Naive B cell (primary cell): ENCODE measurements around the gene DUSP22. TPM values are rescaled to one million over a fixed set of nuclear protein-coding genes. Genes with fewer than 3 reads are reported as not detected.

Source experiments
- ATAC-seq, 2 donors: fragments of 150-1000 bp; cut with Tn5 transposase; 2 replicates each; pipeline ENCODE4 v1.10.0; 2021; ENCODE audit warnings: low read depth in 2 of 2, mild to moderate bottlenecking in 2 of 2, moderate library complexity in 2 of 2
- DNase-seq: peaks from one replicate; pipeline ENCODE4 v3.0.0; 2022
- H3K27ac Mint-ChIP-seq, 6 donors: one replicate each; pipeline ENCODE4 v1.8.0; 2020 to 2022; ENCODE audit warnings: mild to moderate bottlenecking in 6 of 6, mixed read lengths in 6 of 6, moderate library complexity in 5 of 6, inconsistent platforms in 2 of 6
- H3K27me3 Mint-ChIP-seq, 3 donors: one replicate each; pipeline ENCODE4 v1.8.0; 2021 to 2022; ENCODE audit warnings: mixed read lengths in 3 of 3, mild to moderate bottlenecking in 1 of 3
- H3K36me3 Mint-ChIP-seq, 2 donors: one replicate each; pipeline ENCODE4 v1.8.0; 2020 to 2022; ENCODE audit warnings: mixed read lengths in 2 of 2, inconsistent platforms in 1 of 2, mild to moderate bottlenecking in 1 of 2
- H3K4me1 Mint-ChIP-seq, 3 donors: one replicate each; pipeline ENCODE4 v1.8.0; 2020 to 2022; ENCODE audit warnings: mixed read lengths in 3 of 3, inconsistent platforms in 1 of 3, mild to moderate bottlenecking in 1 of 3, moderate library complexity in 1 of 3
- H3K4me3 Mint-ChIP-seq, 8 donors: one replicate each; pipeline ENCODE4 v1.8.0; 2020 to 2022; ENCODE audit warnings: mild to moderate bottlenecking in 8 of 8, mixed read lengths in 8 of 8, moderate library complexity in 8 of 8, inconsistent platforms in 2 of 8
- H3K9me3 Mint-ChIP-seq, 7 donors: one replicate each; pipeline ENCODE4 v1.8.0; 2020 to 2022; ENCODE audit warnings: mixed read lengths in 7 of 7, mild to moderate bottlenecking in 5 of 7, inconsistent platforms in 2 of 7, moderate library complexity in 1 of 7
- polyA plus RNA-seq, 6 donors: library from polyadenylated mRNA; unstranded; fragments of 300-500 nt; fragmentation: Illumina TruSeq; gene quantifications; one replicate each; pipeline ENCODE4 v1.2.3, GENCODE V29; 2021; ENCODE audit warnings: low read depth in 6 of 6

Gene DUSP22
- polyA plus RNA-seq, 6 donors from 2014 or later = 89.6 to 177 (median 134) TPM

DNA sequence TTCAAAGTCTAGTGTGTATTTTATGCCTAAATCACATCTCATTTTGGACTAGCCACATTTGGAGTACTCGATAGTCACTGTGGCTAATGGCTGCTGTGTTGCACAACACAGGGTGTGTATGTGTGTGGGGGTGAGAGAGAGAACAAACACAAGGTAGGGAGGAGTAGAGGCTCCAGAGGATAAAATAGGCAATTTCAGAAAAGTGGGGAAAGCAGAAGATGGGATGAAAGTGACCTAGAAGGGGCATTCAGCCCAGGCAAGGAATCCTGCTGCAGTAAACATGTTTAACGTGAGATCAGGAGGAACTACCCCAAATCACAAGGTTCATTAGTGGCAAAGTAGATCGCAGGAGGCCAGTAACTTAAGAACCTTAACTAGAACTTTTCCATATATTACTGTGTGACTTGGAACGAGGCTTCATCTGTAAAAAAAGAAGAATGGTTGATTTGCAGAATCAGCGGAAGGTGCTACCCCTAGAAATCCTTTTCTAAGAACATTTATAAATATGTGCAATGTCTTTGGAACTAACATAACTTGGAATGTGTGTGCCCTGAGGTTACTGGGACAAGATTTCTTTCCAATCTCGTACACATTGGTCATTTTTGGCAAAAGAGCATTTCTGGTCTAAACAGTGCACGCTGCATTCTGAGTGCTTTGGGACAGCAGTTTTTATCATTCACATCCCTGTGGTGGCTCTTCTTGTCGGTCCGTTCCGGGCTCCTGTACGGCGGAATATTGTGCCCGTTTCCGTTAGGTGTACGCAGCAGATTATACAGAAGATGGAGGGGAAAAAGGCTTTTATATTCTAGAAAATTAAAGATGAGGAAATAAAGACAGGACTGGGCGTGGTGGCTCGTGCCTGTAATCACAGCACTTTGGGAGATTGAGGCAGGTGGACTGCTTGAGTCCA lies 2.6 kb downstream of the DUSP22 start:
- ATAC-seq (no peak), DNase-seq (no peak)
- Mint-ChIP-seq H3K36me3 (no peaks in the 10 kb centered on the region), H3K27ac (peak overlapping the region in 2 of 6 donors; percentile 3 to 99), H3K9me3 (no peaks in the 10 kb centered on the region), H3K4me3 (peak overlapping the region in 3 of 8 donors; percentile 17 to 79 (median 77)), H3K4me1 (peaks cover 33 to 60% (median 42%) of the 10 kb centered on the region in 3 donors), H3K27me3 (no peaks in the 10 kb centered on the region)

DNA sequence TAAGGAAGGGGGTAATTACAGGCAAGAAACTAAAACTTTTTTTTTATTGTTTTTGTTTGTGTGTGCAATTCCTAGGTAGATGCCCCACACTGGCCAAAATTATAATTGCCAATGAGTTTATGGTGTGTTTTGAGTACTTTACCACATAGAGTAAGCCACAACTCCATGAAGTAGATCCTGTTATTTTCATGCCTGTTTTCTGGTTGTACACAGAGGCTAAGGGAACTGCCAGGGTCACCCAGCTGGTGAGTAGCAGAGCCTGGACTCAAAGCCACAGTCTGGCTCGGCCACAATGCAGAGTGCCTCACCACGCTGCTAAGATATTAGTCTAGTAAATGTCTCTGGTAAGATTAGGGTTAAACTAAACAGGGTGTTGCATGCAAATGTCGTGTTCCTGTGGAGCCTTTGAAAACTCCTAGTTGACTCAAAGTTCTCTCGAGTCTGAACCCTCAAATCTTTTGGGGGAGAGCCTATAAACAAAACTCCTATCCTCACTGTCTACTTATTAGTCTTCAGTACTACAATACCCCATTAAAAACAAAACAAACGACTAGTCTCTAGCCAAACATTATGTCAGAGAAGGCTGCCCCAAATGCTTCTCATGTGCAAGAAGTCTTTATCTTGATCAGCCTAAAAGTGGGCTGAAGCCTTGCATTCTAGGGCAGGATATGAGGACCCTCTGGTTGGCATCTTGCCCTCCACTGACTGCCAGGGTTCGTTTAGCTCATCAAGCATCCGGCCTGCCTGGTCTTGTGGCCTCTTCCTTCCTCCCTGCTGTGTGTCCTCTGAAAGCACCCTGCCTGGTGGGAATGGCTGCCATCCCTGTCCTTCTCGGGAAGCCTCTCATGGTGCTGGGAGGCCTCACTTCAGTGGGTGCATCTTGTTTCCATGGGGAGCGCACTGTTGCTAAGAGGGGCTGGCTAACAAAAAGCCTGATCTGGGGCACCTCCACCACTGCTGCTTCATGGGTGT lies 4.2 kb downstream of the DUSP22 start:
- peaks cover 18 to 47% (median 27%) of the 10 kb centered on the region in 3 donors for H3K4me1 Mint-ChIP-seq
- peak overlapping the region in 2 of 6 donors; percentile 49 to 99 for H3K27ac Mint-ChIP-seq
- H3K4me3 Mint-ChIP-seq = peak overlapping the region in 2 of 8 donors; percentile 79 to 85
- no peaks in the 10 kb centered on the region for H3K36me3 Mint-ChIP-seq
- DNase-seq = no peak
- no peaks in the 10 kb centered on the region for H3K9me3 Mint-ChIP-seq
- ATAC-seq = no peak
- no peaks in the 10 kb centered on the region for H3K27me3 Mint-ChIP-seq

DNA sequence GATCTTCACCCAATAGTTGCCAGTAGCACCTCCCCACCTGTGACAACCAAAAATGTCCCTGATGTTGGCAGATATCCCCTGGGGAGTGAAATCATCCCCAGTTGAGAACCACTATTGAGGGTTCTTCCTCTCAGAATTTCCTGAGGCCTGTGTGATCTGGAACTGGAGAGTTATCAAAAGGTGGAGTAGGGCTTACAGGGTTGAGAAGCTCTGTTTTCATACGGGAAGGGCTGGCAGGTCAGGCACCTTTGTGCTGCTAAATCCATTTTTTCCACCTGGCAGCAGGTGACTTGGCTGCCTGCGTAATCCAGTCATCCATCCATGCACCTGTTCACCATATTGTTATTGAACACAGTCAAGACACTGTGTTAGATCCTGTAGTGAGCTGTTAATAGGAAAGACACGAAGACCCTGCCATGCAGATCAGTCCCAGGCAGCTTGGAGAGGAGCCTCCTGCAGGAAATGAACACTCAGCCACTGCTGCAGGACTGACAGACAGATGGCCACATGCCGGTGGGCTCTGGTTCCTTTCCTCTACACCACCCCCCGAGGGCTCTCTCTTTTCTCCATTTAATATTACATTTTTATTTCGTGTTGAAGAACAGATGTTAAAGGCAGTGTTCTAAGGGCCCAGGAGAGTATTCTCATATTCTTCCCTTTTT lies 5.4 kb downstream of the DUSP22 start:
- Mint-ChIP-seq H3K9me3 (no peaks in the 10 kb centered on the region), H3K27me3 (no peaks in the 10 kb centered on the region), H3K4me3 (peak overlapping the region in 1 of 8 donors; percentile 79), H3K36me3 (no peaks in the 10 kb centered on the region), H3K27ac (peak overlapping the region in 1 of 6 donors; percentile 99), H3K4me1 (peaks cover 15 to 44% (median 23%) of the 10 kb centered on the region in 3 donors)
- DNase-seq (no peak), ATAC-seq (no peak)

DNA sequence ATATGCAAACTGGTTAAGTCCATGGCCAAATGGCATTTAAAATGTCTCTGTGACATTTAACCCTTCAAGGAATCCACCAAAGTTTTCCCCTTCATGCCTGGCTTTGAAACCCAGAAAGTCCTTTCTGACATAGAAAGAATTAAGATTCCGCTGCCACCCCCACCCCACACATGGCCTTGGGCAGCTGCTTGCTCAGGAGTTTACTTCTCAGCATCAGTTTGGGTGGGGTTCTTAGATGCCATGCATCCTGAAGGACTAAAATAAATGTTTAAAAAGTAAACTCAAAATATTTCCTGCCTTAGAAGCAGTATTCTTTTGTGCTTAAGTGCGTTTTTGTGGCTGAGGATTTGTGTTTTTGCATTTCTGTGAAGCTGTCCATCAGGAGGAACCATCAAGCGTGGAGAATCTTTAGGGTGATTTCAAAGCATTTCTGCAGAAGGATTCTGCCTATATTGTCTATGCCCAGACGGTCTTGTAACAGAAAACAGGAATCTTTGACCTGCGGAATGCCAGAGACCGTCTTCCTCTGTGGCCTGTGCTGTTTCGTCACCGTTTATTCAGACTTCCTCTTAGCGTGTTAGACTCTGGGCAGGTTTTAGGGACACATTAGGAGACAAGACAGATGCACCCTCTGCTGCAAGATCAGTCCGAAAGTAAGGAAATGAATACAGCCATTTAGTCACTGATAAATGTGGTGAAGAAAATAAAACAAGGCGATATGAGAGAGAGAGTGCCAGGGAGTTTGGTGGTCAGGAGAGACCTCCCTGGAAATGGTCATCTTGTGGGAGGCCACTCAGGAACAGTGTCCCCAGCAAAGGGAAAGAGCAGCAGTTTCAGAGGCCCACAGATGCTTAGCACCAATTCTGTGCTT lies 6.2 kb downstream of the DUSP22 start:
- no peaks in the 10 kb centered on the region for H3K9me3 Mint-ChIP-seq
- no peaks in the 10 kb centered on the region for H3K36me3 Mint-ChIP-seq
- peak; percentile 76 to 78 for ATAC-seq
- H3K4me1 Mint-ChIP-seq = peaks cover 8 to 37% (median 15%) of the 10 kb centered on the region in 3 donors
- peak; percentile 45 for DNase-seq
- H3K4me3 Mint-ChIP-seq = no peak overlapping the region
- peak overlapping the region in 1 of 6 donors; percentile 99 for H3K27ac Mint-ChIP-seq
- no peaks in the 10 kb centered on the region for H3K27me3 Mint-ChIP-seq

DNA sequence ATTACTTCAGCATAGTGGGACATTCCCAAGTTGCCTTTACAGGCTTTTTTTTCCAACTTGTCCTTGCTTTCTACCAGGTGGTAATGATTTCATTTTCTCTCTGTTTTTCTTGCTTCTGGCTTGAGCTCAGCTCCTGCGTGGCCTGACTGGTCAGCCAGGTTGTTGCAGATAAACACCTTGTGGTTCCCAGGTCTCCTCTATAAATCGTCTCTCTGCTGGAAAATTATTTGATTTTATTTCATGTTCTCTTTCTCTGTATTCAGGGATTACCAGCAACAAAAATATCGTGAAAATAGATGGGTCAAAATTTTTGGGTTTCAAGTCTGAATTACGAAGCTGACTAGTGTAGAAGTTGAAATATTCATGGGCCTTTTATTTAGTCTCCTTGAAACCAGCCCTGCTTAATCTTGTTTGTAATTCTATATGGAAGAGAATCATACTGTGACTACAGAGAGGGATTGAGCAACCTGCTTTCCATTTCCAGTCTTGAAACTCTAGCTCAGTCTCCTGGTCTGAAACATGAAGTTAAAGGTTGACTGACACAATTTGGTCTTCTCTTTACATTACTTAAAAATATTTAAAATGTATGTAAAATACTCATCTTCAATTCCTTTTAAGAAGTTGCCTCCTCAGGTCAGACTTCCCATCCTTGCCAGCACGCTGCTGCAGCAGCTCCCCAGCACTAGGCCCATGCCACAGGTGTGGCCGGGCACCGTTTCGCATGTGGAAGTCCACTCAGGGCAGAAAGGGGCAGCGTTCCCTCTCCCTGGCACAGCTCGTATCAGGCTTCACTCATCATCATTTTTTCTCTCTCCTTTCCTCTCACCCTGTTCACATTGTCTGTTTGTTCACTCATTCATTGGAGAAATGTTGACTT lies 7.1 kb downstream of the DUSP22 start:
- ATAC-seq = no peak
- no peaks in the 10 kb centered on the region for H3K27me3 Mint-ChIP-seq
- no peak overlapping the region for H3K4me3 Mint-ChIP-seq
- peaks cover 0 to 31% (median 12%) of the 10 kb centered on the region in 3 donors for H3K4me1 Mint-ChIP-seq
- H3K27ac Mint-ChIP-seq = no peak overlapping the region
- no peaks in the 10 kb centered on the region for H3K9me3 Mint-ChIP-seq
- H3K36me3 Mint-ChIP-seq = no peaks in the 10 kb centered on the region
- no peak for DNase-seq

DNA sequence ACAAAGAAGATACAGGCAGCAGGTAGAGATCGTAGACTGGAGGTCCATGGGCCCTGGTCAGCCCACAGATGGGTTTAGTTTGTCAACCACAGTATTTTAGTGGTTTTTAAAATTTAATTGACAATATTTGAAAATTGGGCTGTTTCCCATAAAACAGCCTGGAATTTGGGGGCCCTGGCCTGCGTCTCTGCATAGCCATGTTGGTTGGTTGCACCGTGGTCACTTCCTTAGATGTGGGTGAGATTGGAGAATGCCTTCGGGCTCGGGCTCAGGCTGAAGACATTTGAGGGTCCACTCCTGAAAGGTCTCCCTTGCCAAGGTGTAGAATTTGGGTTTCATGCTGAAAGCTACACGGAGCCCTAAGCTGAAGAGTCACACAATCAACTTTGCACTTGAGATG lies 7.7 kb downstream of the DUSP22 start:
- Mint-ChIP-seq H3K4me1 (peaks cover 0 to 24% (median 6%) of the 10 kb centered on the region in 3 donors), H3K9me3 (peaks cover 0 to 6% (median 0%) of the 10 kb centered on the region in 7 donors), H3K27ac (no peak overlapping the region), H3K36me3 (peaks cover 0 to 6% of the 10 kb centered on the region in 2 donors), H3K27me3 (no peaks in the 10 kb centered on the region), H3K4me3 (no peak overlapping the region)
- DNase-seq (no peak), ATAC-seq (no peak)

DNA sequence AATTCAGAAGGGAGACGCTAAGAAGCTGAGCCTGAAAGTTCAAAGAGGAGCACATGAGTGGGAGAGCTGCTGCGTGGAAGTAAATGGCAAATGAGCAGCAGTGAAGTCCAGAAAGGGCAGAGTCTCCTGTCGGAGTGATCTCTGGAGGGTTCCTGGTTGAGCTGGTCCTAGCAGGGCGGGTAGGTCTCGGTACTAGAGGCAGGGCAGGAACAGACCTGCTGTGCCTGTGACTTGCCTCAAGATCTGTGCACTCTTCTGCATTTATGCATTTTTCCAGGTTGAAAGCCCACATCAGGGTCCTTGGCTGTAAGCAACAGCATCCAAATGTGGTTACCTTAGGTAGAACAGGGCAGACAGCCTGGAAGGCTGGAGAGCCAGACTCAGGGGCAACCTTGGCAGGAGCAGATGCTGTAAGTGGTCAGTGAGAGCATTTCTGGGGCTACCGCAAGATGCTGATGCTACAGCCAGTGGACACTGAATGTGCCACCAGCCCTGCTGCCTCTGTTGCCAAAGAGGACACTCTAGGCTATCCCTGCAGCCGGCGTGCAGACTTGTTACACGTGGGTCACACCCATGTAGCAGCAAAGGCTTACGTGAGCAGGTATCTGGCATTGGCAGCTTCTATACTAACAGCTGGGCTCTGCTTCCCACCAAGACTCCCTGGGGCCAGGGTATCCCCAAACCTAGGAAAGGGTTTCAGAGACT lies 8.4 kb downstream of the DUSP22 start:
- Mint-ChIP-seq H3K4me3 (no peak overlapping the region), H3K27ac (no peak overlapping the region), H3K9me3 (peaks cover 0 to 6% (median 0%) of the 10 kb centered on the region in 7 donors), H3K4me1 (peaks cover 0 to 21% (median 0%) of the 10 kb centered on the region in 3 donors), H3K36me3 (peaks cover 0 to 6% of the 10 kb centered on the region in 2 donors), H3K27me3 (no peaks in the 10 kb centered on the region)
- DNase-seq (no peak), ATAC-seq (no peak)

DNA sequence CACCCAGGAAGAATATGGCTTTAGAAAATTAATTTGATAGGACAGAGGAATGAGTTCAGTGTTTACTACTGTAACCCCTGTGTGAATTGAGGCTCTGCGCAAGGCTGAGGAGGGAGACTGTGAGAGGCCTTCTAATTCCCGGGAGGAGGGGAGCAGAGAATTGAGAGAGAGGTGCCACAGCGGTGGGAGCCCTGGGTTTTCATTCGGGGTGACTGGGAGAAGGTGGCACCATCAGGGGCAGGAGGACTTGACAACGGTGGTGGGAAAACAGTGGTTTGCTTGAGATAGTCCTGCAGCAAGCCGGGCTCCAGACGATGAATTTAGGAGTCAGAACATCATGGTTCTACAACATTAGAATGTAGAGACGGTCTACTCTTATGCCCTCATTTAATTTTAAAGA lies 9.2 kb downstream of the DUSP22 start:
- ATAC-seq (no peak), DNase-seq (no peak)
- Mint-ChIP-seq H3K4me1 (peaks cover 0 to 16% (median 0%) of the 10 kb centered on the region in 3 donors), H3K4me3 (no peak overlapping the region), H3K27me3 (no peaks in the 10 kb centered on the region), H3K9me3 (peaks cover 0 to 6% (median 0%) of the 10 kb centered on the region in 7 donors), H3K27ac (no peak overlapping the region), H3K36me3 (peaks cover 0 to 6% of the 10 kb centered on the region in 2 donors)

DNA sequence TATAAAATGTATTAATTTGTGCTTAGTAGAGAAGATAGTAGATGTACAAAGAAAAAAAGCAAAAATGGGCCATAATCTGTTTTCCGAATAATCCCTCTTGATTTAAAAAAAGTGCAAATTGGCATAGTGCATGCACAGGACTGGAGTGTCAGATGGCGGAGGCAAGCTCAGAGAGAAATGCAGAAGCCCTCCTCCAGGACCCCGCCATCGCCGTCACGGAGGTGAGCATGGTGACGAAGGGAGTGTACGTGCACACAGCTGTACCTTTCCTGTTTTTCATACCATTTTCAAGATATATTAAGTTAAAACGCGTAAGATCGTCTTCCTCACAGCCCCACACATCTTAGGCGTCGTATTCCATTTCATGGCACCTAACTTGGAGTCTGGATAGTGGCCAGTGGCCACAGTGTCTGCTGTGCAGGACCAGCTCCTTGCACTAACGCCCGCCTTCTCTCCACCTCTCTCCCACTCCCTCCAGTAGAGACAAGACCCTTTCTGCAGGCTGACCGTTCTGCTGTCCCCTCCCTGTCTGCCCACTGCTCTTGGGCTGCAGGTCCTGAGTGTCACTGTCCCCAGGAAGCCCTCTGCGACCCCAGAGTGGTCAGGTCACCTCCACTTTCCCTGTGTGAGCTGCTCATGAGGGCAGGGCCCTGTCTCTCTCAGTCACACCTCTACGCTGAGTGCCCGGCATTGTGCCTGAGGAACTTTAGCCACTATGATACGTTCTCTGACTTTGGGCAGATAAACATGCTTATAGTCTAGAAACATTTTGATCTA lies 9.8 kb downstream of the DUSP22 start:
- H3K9me3 Mint-ChIP-seq = peaks cover 0 to 6% (median 0%) of the 10 kb centered on the region in 7 donors
- peaks cover 0 to 6% of the 10 kb centered on the region in 2 donors for H3K36me3 Mint-ChIP-seq
- no peak overlapping the region for H3K27ac Mint-ChIP-seq
- peaks cover 0 to 11% (median 0%) of the 10 kb centered on the region in 3 donors for H3K4me1 Mint-ChIP-seq
- no peaks in the 10 kb centered on the region for H3K27me3 Mint-ChIP-seq
- DNase-seq = no peak
- ATAC-seq = no peak
- no peak overlapping the region for H3K4me3 Mint-ChIP-seq

DNA sequence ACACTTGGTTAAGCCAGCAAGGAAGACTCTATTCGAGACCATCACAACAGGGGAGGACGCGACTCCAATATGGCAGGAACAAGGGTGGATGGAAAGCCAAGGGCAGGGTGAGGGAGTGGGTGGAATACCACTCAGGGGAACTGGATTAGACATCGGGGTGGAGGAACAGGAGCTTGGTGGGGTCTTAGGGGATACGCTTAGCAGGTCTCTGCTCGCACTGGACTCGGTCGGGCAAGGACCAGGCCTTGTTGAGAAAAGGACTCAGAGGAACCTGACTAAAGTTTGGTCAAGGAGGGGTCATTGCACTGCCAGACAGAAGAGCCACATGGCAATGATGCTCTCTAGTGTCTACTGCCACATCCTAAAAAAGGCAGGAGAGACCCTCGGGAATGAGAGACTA lies 10.5 kb downstream of the DUSP22 start:
- no peak overlapping the region for H3K4me3 Mint-ChIP-seq
- peaks cover 0 to 4% (median under 1%) of the 10 kb centered on the region in 3 donors for H3K4me1 Mint-ChIP-seq
- H3K36me3 Mint-ChIP-seq = peaks cover under 1 to 8% of the 10 kb centered on the region in 2 donors
- no peak overlapping the region for H3K27ac Mint-ChIP-seq
- no peaks in the 10 kb centered on the region for H3K27me3 Mint-ChIP-seq
- DNase-seq = no peak
- ATAC-seq = no peak
- H3K9me3 Mint-ChIP-seq = peaks cover 0 to 6% (median 0%) of the 10 kb centered on the region in 7 donors
